Esophagus muscularis mucosa (tissue), 3 donors: ENCODE measurements around the gene PPP1R14C.

Experiments
- CTCF ChIP-seq, 3 experiments: fragments of 200-600 bp in 2 of 3; fragments of 450-650 bp in 1 of 3; sonication (generic) in 2 of 3; IDR thresholded peaks; one replicate each; pipeline ENCODE4 v1.5.1; 2017 to 2019; ENCODE audit warnings: antibody characterized with exemption in 3 of 3, mild to moderate bottlenecking in 2 of 3, moderate library complexity in 1 of 3
- EP300 ChIP-seq: sonication (generic); formaldehyde crosslinking; IDR thresholded peaks from one replicate; pipeline ENCODE4 v1.6.1; 2017; ENCODE audit warnings: antibody characterized with exemption

GRCh38 chr6:150224820-150225219 is 82.0 kb downstream of the PPP1R14C start:
- TF ChIP-seq EP300 (no peak), CTCF (IDR thresholded peaks at IDR 0.05) (no peak)
